Measurements from ENCODE around the gene PPFIA1. TPM values are rescaled to one million over a fixed set of nuclear protein-coding genes. Genes with fewer than 3 reads are reported as not detected.

Gene PPFIA1
- total and polyA plus RNA-seq, 2 of the 13 experiments (the other 11 are each of a cell fraction or from before 2014, with no cell fraction given), result 29.9 to 45.2 TPM

GRCh38 chr11:70399681-70400112, 129.2 kb downstream of the PPFIA1 start:
- ChIA-PET CTCF (ENCODE audit: low intra/inter-chr PET ratio, low total read pairs) (no interaction called here), POLR2A (interaction anchor here (0.7 to 2.3 kb wide), 3 partner anchors 10 to 854 kb away, joined by 3 to 6 read pairs (median 3); partner anchors contain the start of gene FADD)
- intact Hi-C loops (cut with micrococcal nuclease; ENCODE audit: unreplicated experiment) (loop anchor here (10.0 kb wide), 1 partner anchor 1105 kb away; the partner anchor contains the start of gene MYEOV), in situ Hi-C loops (cut with HindIII; ENCODE audit: extremely low pct_ligation_motif_present, low pct_unique_long_range_greater_than_20kb) (no loop called here)
- Histone ChIP-seq H3K9ac (ENCODE audit: insufficient read depth, low read depth, low read length) (peak overlapping the region; percentile 86), H3K4me1 (ENCODE audit: insufficient read depth, low read length) (peaks cover 49% of the 10 kb centered on the region), H3K79me2 (ENCODE audit: insufficient read depth, low read length) (peaks cover 73% of the 10 kb centered on the region), H3K9me3 (ENCODE audit: low read length) (no peaks in the 10 kb centered on the region), H3K4me2 (ENCODE audit: low read depth, low read length) (peak overlapping the region; percentile 82), H3K4me3 (replicated peaks in 1 of 3; ENCODE audit: insufficient read depth in 1 of 3, low read depth in 2 of 3, low read length in 3 of 3) (peak overlapping the region; percentile 75 to 93 (median 90)), H3K27me3 (ENCODE audit: control insufficient read depth in 1 of 2, insufficient read depth in 2 of 2, low read length in 2 of 2) (no peaks in the 10 kb centered on the region; a peak in 1 of 5 replicates), H3K36me3 (replicated peaks in 1 of 2; ENCODE audit: control insufficient read depth in 1 of 2, insufficient read depth in 2 of 2, low read length in 2 of 2) (peaks cover 1 to 8% of the 10 kb centered on the region in 2 experiments; a peak in 4 of 5 replicates), H2AFZ (ENCODE audit: low read length) (no peak overlapping the region), H3K27ac (ENCODE audit: extremely low read length, insufficient read depth, low read length) (peak overlapping the region; percentile 71), H4K20me1 (ENCODE audit: insufficient read depth, low read length) (peaks cover 40% of the 10 kb centered on the region)
- WGBS (ENCODE audit: low lambda C conversion rate), result 4% methylated on average over 11 of the region's 16 CpGs
- FAIRE-seq (peak; percentile 72), DNase-seq (ENCODE audit: low spot score) (peak; percentile 78), ATAC-seq (peak; percentile 77)
- no TSS peak for BruUV-seq (replicated peaks)
- TF ChIP-seq TEF (CRISPR knock-in tag; IDR thresholded peaks at IDR 0.05) (no peak), CC2D1A (CRISPR knock-in tag; IDR thresholded peaks at IDR 0.05) (no peak), MAFK (conservative IDR thresholded peaks at IDR 0.05 in 1 of 2, IDR thresholded peaks at IDR 0.05 in 1 of 2; ENCODE audit: low read length in 2 of 2) (no peak), ZNF792 (CRISPR knock-in tag; IDR thresholded peaks at IDR 0.05) (peak; percentile 26; the same call in 1 of the 2 replicates), NFIC (IDR thresholded peaks at IDR 0.05; ENCODE audit: low read length) (no peak), FOSL1 (CRISPR knock-in tag; IDR thresholded peaks at IDR 0.05; ENCODE audit: borderline replicate concordance) (0 out of 2 replicates have a peak, but pooled peaks have one; percentile 42), ZBTB46 (CRISPR knock-in tag; IDR thresholded peaks at IDR 0.05; ENCODE audit: borderline replicate concordance) (no peak), ZNF598 (CRISPR knock-in tag; IDR thresholded peaks at IDR 0.05; ENCODE audit: borderline replicate concordance) (0 out of 2 replicates have a peak, but pooled peaks have one; percentile 29), MZF1 (CRISPR knock-in tag; IDR thresholded peaks at IDR 0.05; ENCODE audit: borderline replicate concordance) (no peak), ETV6 (CRISPR knock-in tag; conservative IDR thresholded peaks at IDR 0.05) (no peak), ZFP36 (IDR thresholded peaks at IDR 0.05; ENCODE audit: borderline replicate concordance, low read depth, low read length, partially characterized antibody) (no peak), ZNF275 (CRISPR knock-in tag; IDR thresholded peaks at IDR 0.05; ENCODE audit: borderline replicate concordance) (no peak), ZIK1 (CRISPR knock-in tag; IDR thresholded peaks at IDR 0.05; ENCODE audit: borderline replicate concordance, low read depth) (no peak), DZIP1 (CRISPR knock-in tag; IDR thresholded peaks at IDR 0.05) (no peak), MATR3 (CRISPR knock-in tag; IDR thresholded peaks at IDR 0.05) (no peak), CTCF (CRISPR knock-in tag; IDR thresholded peaks at IDR 0.05) (peak; percentile 2; the same call in 1 of the 2 replicates)

Measured in HepG2 (cell line).